ENCODE results near the gene GUSB. TPM values are rescaled to one million over a fixed set of nuclear protein-coding genes. Genes with fewer than 3 reads are reported as not detected.
"Not testable (repeated sequence)": the region's sequence is repeated elsewhere in the genome, so short reads cannot be mapped to it uniquely, and the experiment has no call there.

Gene GUSB
- polyA plus RNA-seq, 1 experiment: 67.8 TPM

DNA sequence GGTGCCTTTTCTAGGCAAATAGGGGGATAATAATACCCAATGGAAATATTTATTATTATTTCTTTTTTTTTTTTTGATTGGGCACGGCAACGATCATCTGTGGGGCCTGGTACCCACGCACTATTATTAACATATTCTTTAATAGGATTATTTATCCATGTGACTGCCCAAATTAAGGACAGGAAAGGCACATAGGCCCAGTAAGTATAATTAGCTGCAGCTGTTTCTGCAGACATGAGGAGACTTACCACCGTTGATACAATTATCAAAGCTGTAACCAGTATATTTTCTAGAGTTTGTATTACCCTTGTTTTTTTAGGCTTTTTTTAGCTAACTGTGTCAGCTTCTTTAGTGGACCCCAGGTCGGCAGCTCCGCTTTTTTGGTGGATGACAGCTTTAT is 25.2 kb upstream of the GUSB start:
- H3K4me3 ChIP-seq (ENCODE audit: low read depth, low read length): no peak overlapping the region
- ChIA-PET POLR2A (no interaction called here), CTCF (interaction anchor here (0.6 to 1.3 kb wide), 3 partner anchors 18 to 109 kb away, joined by 3 to 5 read pairs (median 3); no protein-coding TSS in a partner anchor)
- TF ChIP-seq, protein P1, sequence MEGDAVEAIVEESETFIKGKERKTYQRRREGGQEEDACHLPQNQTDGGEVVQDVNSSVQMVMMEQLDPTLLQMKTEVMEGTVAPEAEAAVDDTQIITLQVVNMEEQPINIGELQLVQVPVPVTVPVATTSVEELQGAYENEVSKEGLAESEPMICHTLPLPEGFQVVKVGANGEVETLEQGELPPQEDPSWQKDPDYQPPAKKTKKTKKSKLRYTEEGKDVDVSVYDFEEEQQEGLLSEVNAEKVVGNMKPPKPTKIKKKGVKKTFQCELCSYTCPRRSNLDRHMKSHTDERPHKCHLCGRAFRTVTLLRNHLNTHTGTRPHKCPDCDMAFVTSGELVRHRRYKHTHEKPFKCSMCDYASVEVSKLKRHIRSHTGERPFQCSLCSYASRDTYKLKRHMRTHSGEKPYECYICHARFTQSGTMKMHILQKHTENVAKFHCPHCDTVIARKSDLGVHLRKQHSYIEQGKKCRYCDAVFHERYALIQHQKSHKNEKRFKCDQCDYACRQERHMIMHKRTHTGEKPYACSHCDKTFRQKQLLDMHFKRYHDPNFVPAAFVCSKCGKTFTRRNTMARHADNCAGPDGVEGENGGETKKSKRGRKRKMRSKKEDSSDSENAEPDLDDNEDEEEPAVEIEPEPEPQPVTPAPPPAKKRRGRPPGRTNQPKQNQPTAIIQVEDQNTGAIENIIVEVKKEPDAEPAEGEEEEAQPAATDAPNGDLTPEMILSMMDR (IDR thresholded peaks at IDR 0.05; ENCODE audit: insufficient read depth, low read depth, low read length): no peak
- DNase-seq (ENCODE audit: low read depth): no peak
- no peaks in the 10 kb centered on the region for H3K36me3 ChIP-seq (ENCODE audit: control insufficient read depth, insufficient read depth, low read length)
- H3K27me3 ChIP-seq (ENCODE audit: control insufficient read depth, insufficient read depth, low read length): no peaks in the 10 kb centered on the region

DNA sequence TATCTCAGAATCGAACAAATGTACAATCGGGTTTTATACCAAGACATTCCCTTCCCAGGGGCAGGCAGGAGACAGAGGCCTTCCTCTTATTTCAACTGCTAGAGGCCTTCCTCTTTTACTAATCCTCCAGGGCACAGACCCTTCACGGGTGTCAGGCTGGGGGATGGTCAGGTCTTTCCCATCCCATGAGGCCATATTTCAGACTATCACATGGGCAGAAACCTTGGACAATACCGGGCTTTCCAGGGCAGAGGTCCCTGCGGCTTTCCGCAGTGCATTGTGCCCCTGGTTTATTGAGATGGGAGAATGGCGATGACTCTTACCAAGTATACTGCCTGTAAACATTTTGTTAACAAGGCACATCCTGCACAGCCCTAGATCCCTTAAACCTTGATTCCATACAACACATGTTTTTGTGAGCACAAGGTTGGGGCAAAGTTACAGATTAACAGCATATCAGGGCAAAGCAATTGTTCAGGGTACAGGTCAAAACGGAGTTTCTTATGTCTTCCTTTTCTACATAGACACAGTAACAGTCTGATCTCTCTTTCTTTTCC is 23.2 kb upstream of the GUSB start:
- H3K36me3 ChIP-seq (ENCODE audit: control insufficient read depth, insufficient read depth, low read length); H3K4me3 ChIP-seq (ENCODE audit: low read depth, low read length); CTCF ChIA-PET; H3K27me3 ChIP-seq (ENCODE audit: control insufficient read depth, insufficient read depth, low read length); DNase-seq (ENCODE audit: low read depth); POLR2A ChIA-PET: not testable (repeated sequence)

DNA sequence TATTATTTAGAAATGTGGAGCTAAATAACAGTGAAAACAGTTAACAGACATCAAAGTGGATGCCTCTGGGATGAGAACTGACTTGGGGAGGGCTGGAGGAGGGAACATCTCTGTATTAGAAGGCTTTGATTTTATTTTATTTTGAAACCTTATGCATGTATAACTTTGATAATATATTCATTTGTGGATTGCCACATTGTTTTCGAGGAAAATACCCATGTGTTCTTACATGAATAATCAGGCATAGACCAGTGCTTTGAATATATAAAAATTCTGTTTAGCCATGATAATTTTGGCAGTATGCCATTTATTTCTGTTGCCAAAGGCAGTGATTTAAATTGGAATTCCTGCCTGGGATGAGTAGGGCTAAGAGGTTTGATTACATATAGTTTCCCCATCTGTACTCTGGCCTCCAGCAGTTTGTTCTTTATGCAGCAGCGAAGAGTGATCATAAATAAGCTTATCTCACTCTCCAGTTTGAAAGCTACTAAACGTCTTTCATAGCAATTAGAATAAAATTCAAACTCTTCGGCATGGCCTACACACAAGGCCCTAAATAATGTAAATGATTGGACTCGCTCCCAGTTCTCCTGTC is 18.9 kb upstream of the GUSB start:
- H3K4me3 ChIP-seq (ENCODE audit: low read depth, low read length); DNase-seq (ENCODE audit: low read depth); H3K27me3 ChIP-seq (ENCODE audit: control insufficient read depth, insufficient read depth, low read length); H3K36me3 ChIP-seq (ENCODE audit: control insufficient read depth, insufficient read depth, low read length); CTCF ChIA-PET: not testable (repeated sequence)
- POLR2A ChIA-PET: interaction anchor here (0.6 kb wide), 1 partner anchor 11 kb away, joined by 3 read pairs; no protein-coding TSS in a partner anchor

DNA sequence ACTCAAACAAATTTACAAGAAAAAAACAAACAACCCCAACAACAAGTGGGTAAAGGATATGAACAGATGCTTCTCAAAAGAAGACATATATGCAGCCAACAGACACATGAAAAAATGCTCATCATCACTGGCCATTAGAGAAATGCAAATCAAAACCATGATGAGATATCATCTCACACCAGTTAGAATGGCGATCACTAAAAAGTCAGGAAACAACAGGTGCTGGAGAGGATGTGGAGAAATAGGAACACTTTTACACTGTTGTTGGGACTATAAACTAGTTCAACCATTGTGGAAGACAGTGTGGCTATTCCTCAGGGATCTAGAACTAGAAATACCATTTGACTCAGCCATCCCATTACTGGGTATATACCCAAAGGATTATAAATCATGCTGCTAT is 13.0 kb upstream of the GUSB start:
- H3K36me3 ChIP-seq (ENCODE audit: control insufficient read depth, insufficient read depth, low read length); H3K4me3 ChIP-seq (ENCODE audit: low read depth, low read length); POLR2A ChIA-PET; H3K27me3 ChIP-seq (ENCODE audit: control insufficient read depth, insufficient read depth, low read length); DNase-seq (ENCODE audit: low read depth); CTCF ChIA-PET: not testable (repeated sequence)

DNA sequence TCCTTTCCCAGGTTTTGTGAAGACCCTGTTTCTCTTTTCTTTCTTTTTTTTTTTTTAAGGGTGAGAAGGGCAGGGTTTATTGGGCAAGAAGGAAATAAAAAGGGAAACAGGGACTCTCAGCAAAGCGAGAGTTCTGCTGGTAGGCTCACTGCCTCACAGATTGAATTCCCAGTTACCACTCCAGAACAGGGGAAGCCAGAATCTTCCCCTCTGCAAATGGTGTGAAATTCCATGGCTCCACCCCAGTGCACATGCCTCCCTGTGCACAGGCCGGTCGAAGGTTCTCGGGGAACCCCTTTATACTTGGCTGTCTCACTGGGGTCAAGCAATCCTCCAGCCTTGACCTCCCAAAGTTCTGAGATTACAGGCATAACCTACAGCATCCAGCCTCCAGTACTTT is 10.5 kb upstream of the GUSB start:
- CTCF ChIA-PET: no interaction called here
- Histone ChIP-seq H3K36me3 (ENCODE audit: control insufficient read depth, insufficient read depth, low read length) (no peaks in the 10 kb centered on the region), H3K27me3 (ENCODE audit: control insufficient read depth, insufficient read depth, low read length) (peaks cover 2% of the 10 kb centered on the region; the same call in 1 of the 2 replicates), H3K4me3 (ENCODE audit: low read depth, low read length) (no peak overlapping the region)
- no peak for DNase-seq (ENCODE audit: low read depth)
- POLR2A ChIA-PET: no interaction called here
- TF ChIP-seq, protein P1 (IDR thresholded peaks at IDR 0.05; ENCODE audit: insufficient read depth, low read depth, low read length): no peak

DNA sequence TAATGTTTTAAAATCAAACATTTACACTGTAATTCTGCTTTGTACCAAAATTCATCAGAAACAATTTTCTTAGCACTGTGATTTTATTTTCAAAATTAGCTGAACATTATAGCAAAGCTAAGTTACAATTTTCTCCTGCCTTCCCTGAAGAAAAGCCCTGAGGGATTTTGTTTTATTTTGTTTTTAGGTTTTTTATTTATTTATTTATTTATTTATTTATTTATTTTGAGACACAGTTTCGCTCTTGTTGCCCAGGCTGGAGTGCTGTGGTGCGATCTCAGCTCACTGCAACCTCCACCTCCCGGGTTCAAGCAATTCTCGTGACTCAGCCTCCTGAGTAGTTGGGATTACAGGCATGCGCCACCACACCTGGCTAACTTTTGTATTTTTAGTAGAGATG is 9.8 kb upstream of the GUSB start:
- H3K4me3 ChIP-seq (ENCODE audit: low read depth, low read length); POLR2A ChIA-PET; DNase-seq (ENCODE audit: low read depth); H3K36me3 ChIP-seq (ENCODE audit: control insufficient read depth, insufficient read depth, low read length); CTCF ChIA-PET; H3K27me3 ChIP-seq (ENCODE audit: control insufficient read depth, insufficient read depth, low read length): not testable (repeated sequence)

DNA sequence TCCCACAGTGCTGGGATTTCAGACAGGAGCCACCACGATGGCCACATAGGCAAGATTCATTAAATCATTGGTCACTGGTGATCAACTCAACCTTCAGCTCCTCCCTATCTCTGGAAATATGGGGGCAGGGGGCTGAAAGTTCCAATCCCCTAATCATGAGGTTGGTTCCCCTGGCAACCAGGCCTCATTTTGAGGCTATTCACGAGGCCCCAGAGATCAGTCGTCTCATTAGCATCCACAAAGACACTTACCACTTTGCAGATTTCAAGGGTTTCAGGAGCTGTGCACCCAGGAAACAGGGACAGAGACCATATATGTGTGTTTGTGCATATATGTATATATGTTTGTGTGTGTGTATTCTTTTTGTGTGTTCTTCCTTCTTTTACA is 7.7 kb upstream of the GUSB start:
- H3K4me3 ChIP-seq (ENCODE audit: low read depth, low read length): no peak overlapping the region
- H3K27me3 ChIP-seq (ENCODE audit: control insufficient read depth, insufficient read depth, low read length): peaks cover 2% of the 10 kb centered on the region; the same call in 1 of the 2 replicates
- no peak for DNase-seq (ENCODE audit: low read depth)
- no peaks in the 10 kb centered on the region for H3K36me3 ChIP-seq (ENCODE audit: control insufficient read depth, insufficient read depth, low read length)
- POLR2A ChIA-PET: no interaction called here
- CTCF ChIA-PET: interaction anchor here (1.4 to 2.3 kb wide), 2 partner anchors 15 to 18 kb away, joined by 3 to 5 read pairs; no protein-coding TSS in a partner anchor
- TF ChIP-seq, protein P1 (IDR thresholded peaks at IDR 0.05; ENCODE audit: insufficient read depth, low read depth, low read length): no peak

DNA sequence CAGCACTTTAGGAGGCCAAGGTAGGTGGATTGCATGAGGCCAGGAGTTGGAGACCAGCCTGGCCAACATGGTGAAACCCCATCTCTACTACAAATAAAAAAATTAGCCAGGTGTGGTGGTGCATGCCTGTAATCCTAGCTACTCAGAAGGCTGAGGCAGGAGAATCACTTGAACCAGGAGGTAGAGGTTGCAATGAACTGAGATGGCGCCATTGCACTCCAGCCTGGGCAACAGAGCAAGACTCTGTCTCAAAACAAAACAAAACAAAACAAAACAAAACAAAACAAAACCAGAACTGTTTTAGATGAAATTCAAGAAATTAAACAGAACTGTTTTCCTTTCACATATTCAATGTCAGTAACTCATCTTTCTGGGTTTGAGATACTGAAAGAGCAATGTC is 6.5 kb upstream of the GUSB start:
- CTCF ChIA-PET: interaction anchor here (2.3 kb wide), 1 partner anchor 19 kb away, joined by 5 read pairs; no protein-coding TSS in a partner anchor
- DNase-seq (ENCODE audit: low read depth); POLR2A ChIA-PET: not testable (repeated sequence)

More for the DNA sequence above, 6.5 kb upstream of the GUSB start:
- not testable (repeated sequence) for H3K27me3 ChIP-seq (ENCODE audit: control insufficient read depth, insufficient read depth, low read length); H3K4me3 ChIP-seq (ENCODE audit: low read depth, low read length); H3K36me3 ChIP-seq (ENCODE audit: control insufficient read depth, insufficient read depth, low read length)
